H1 (cell line): Measurements from ENCODE around the gene MGAT5. TPM values are rescaled to one million over a fixed set of nuclear protein-coding genes. Genes with fewer than 3 reads are reported as not detected.

ENCODE experiments used
- CBX8 ChIP-seq: fragments of 300-800, 300-1000 bp; sonication (generic); IDR thresholded peaks from 2 replicates; pipeline ENCODE4 v1.7.1; 2016; ENCODE audit warnings: low read depth, low read length, borderline replicate concordance
- CEBPB ChIP-seq: IDR thresholded peaks from 2 replicates; pipeline ENCODE4 v1.6.1; 2012; ENCODE audit warnings: low read depth, low read length
- EZH2 ChIP-seq: fragments of 200-600 bp; sonication (generic); IDR thresholded peaks from 2 replicates; pipeline ENCODE4 v1.7.1; 2012; ENCODE audit warnings: low read depth, mild to moderate bottlenecking, moderate library complexity, low read length, inconsistent platforms; ENCODE audit not compliant: severe bottlenecking
- JUN ChIP-seq: IDR thresholded peaks from 2 replicates; pipeline ENCODE4 v1.6.1; 2011; ENCODE audit warnings: low read depth, mild to moderate bottlenecking, improper control_type of control experiment, low read length
- MAFK ChIP-seq: IDR thresholded peaks from 2 replicates; pipeline ENCODE4 v1.6.1; 2012; ENCODE audit warnings: low read depth, mild to moderate bottlenecking, improper control_type of control experiment, low read length
- RBBP5 ChIP-seq: IDR thresholded peaks from 2 replicates; pipeline ENCODE4 v1.7.1; 2012; ENCODE audit warnings: low read depth, mild to moderate bottlenecking, inconsistent platforms, low read length, moderate library complexity, borderline replicate concordance
- RXRA ChIP-seq: IDR thresholded peaks from 2 replicates; pipeline ENCODE4 v1.6.1; 2011; ENCODE audit warnings: low read depth, mild to moderate bottlenecking, low read length, moderate library complexity; ENCODE audit not compliant: insufficient read depth
- polyA plus RNA-seq, 7 experiments: library from polyadenylated mRNA; depleted of rRNA in 3 of 7; stranded (reverse) in 5 of 7; unstranded in 2 of 7; fragments of >200 nt in 5 of 7; fragments of 200-250 nt in 2 of 7; gene quantifications; 1 replicate in 5 of 7; 2 replicates in 1 of 7; 4 replicates in 1 of 7; pipeline versions ENCODE4 v1.2.1 to v1.2.3, GENCODE V29; 2011 to 2013; ENCODE audit warnings: missing spikeins in 2 of 7, mixed read lengths in 2 of 7
- total RNA-seq: library from RNA; stranded (reverse); fragmentation: NEBNext Ultra II Directional; extraction: Animal tissue kit (Norgen Biotek cat#: 25700); gene quantifications from 2 replicates; pipeline ENCODE4 v1.2.1, GENCODE V29; 2021
- TF ChIP-seq, protein P1 (sequence below): fragments of 300-600 bp; sonication (generic); IDR thresholded peaks from 2 replicates; pipeline ENCODE4 v1.7.1; 2012; ENCODE audit warnings: low read length, moderate library complexity, mild to moderate bottlenecking, inconsistent platforms; ENCODE audit not compliant: insufficient replicate concordance

Gene MGAT5
- total and polyA plus RNA-seq, 2 of the 8 experiments (the other 6 are each of a cell fraction or from before 2014, with no cell fraction given) = 11.2 to 49.2 TPM

DNA sequence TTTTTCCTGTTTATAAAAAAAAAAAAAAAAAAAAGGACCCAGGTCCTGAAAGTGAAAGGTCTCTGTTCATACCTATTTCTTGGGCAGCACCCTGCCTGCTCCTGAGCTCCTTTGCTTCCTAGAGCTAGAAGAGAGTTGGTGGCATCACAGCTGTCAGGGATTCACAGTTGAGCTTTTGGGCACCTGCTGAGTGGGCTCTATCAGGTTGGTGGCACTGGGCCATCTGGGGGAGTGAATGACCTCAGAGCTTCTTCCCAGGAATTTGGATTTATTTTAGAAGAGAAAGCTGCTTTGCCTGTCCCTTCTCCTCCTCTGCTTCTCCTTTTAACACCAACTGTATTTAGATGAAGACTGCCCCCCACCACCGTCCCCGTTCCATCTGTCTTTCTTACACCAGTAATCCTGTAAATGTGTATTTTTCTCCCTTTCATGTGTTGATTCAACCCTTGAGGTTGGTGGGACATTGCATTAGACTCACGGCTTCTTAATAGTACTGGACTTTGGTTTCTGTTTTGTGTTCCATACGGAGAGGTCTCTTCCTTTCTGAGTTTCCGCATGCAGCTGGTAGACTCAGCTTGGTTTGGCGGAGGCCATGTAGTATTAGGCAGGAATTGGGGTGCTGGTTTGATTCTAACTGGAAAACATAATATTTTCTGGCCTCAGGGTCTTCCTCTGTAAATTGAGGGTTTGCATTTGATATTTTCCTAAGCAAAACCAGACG lies 7.6 kb upstream of the MGAT5 start (continued):
- TF ChIP-seq, protein P1, sequence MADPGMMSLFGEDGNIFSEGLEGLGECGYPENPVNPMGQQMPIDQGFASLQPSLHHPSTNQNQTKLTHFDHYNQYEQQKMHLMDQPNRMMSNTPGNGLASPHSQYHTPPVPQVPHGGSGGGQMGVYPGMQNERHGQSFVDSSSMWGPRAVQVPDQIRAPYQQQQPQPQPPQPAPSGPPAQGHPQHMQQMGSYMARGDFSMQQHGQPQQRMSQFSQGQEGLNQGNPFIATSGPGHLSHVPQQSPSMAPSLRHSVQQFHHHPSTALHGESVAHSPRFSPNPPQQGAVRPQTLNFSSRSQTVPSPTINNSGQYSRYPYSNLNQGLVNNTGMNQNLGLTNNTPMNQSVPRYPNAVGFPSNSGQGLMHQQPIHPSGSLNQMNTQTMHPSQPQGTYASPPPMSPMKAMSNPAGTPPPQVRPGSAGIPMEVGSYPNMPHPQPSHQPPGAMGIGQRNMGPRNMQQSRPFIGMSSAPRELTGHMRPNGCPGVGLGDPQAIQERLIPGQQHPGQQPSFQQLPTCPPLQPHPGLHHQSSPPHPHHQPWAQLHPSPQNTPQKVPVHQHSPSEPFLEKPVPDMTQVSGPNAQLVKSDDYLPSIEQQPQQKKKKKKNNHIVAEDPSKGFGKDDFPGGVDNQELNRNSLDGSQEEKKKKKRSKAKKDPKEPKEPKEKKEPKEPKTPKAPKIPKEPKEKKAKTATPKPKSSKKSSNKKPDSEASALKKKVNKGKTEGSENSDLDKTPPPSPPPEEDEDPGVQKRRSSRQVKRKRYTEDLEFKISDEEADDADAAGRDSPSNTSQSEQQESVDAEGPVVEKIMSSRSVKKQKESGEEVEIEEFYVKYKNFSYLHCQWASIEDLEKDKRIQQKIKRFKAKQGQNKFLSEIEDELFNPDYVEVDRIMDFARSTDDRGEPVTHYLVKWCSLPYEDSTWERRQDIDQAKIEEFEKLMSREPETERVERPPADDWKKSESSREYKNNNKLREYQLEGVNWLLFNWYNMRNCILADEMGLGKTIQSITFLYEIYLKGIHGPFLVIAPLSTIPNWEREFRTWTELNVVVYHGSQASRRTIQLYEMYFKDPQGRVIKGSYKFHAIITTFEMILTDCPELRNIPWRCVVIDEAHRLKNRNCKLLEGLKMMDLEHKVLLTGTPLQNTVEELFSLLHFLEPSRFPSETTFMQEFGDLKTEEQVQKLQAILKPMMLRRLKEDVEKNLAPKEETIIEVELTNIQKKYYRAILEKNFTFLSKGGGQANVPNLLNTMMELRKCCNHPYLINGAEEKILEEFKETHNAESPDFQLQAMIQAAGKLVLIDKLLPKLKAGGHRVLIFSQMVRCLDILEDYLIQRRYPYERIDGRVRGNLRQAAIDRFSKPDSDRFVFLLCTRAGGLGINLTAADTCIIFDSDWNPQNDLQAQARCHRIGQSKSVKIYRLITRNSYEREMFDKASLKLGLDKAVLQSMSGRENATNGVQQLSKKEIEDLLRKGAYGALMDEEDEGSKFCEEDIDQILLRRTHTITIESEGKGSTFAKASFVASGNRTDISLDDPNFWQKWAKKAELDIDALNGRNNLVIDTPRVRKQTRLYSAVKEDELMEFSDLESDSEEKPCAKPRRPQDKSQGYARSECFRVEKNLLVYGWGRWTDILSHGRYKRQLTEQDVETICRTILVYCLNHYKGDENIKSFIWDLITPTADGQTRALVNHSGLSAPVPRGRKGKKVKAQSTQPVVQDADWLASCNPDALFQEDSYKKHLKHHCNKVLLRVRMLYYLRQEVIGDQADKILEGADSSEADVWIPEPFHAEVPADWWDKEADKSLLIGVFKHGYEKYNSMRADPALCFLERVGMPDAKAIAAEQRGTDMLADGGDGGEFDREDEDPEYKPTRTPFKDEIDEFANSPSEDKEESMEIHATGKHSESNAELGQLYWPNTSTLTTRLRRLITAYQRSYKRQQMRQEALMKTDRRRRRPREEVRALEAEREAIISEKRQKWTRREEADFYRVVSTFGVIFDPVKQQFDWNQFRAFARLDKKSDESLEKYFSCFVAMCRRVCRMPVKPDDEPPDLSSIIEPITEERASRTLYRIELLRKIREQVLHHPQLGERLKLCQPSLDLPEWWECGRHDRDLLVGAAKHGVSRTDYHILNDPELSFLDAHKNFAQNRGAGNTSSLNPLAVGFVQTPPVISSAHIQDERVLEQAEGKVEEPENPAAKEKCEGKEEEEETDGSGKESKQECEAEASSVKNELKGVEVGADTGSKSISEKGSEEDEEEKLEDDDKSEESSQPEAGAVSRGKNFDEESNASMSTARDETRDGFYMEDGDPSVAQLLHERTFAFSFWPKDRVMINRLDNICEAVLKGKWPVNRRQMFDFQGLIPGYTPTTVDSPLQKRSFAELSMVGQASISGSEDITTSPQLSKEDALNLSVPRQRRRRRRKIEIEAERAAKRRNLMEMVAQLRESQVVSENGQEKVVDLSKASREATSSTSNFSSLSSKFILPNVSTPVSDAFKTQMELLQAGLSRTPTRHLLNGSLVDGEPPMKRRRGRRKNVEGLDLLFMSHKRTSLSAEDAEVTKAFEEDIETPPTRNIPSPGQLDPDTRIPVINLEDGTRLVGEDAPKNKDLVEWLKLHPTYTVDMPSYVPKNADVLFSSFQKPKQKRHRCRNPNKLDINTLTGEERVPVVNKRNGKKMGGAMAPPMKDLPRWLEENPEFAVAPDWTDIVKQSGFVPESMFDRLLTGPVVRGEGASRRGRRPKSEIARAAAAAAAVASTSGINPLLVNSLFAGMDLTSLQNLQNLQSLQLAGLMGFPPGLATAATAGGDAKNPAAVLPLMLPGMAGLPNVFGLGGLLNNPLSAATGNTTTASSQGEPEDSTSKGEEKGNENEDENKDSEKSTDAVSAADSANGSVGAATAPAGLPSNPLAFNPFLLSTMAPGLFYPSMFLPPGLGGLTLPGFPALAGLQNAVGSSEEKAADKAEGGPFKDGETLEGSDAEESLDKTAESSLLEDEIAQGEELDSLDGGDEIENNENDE = no peak
- TF ChIP-seq RBBP5 (no peak), RXRA (no peak), JUN (no peak), EZH2 (no peak), MAFK (no peak), CBX8 (no peak), CEBPB (no peak)
